ENCODE results near the gene LTA4H.
"Not testable (repeated sequence)": the region's sequence is repeated elsewhere in the genome, so short reads cannot be mapped to it uniquely, and the experiment has no call there.

The LTA4H gene

DNA sequence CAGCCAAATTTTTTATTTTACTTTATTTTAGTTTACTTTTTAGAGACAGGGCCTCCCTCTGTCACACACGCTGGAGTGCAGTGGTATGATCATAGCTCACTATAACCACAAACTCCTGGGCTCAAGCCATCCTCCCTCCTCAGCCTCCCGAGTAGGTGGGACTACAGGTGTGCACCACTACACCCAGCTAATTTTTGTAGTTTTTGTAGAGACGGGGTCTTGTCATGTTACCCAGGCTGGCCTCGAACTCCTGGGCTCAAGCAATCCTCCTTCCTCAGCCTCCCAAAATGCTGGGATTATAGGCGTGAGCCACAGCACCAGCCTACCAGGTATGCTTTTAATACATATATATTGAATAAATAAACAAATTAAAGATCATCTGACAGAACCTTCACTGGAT, 32.7 kb upstream of the LTA4H start:
- H3K9me3 ChIP-seq (ENCODE audit: low read length) = no peaks in the 10 kb centered on the region
- H3K4me1 ChIP-seq (ENCODE audit: insufficient read depth, low read length) = peaks cover 2% of the 10 kb centered on the region
- no peaks in the 10 kb centered on the region for H3K36me3 ChIP-seq (ENCODE audit: insufficient read depth, low read length)
- no peak overlapping the region for H3K4me3 ChIP-seq (ENCODE audit: low read length)
- H2AFZ ChIP-seq (ENCODE audit: low read depth, low read length) = no peak overlapping the region
- no peaks in the 10 kb centered on the region for H3K27me3 ChIP-seq (ENCODE audit: insufficient read depth, low read length)

DNA sequence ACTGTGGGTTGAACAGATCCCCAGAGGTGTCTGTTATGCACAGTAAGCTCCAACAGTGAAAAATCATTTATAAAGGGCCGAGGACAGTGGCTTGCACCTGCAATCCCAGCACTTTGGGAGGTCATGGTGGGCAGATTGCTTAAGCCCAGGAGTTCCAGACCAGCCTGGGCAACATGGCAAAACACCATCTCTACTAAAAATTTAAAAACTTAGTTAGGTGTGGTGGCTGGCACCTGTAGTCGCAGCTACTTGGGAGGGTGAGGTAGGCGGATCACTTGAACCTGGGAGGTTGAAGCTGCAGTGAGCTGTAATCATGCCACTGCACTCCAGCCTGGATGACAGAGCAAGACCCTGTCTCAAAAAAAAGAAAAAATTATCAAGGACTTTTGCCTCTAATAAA, 30.4 kb upstream of the LTA4H start:
- not testable (repeated sequence) for H3K4me1 ChIP-seq (ENCODE audit: insufficient read depth, low read length); H2AFZ ChIP-seq (ENCODE audit: low read depth, low read length)

DNA sequence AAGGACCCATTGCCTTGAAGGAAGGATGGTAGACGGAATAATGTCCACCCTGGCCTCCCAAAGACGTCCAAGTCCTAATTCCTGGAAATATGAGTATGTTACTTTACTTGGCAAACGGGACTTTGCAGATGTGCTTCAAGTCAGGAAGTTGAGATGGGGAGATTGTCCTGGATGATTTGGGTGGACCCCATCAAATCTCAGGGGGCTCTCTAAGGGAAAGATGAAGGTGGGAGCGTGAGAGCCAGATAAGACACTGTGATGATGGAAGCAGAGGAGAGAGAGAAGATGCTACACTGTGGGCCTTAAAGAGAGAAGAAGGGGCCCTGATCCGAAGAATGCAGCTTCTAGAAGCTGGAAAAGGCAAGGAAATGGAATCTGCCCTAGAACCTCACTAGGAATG, 29.6 kb upstream of the LTA4H start:
- H3K36me3 ChIP-seq (ENCODE audit: insufficient read depth, low read length) = no peaks in the 10 kb centered on the region
- no peaks in the 10 kb centered on the region for H3K27me3 ChIP-seq (ENCODE audit: insufficient read depth, low read length)
- no peak overlapping the region for H2AFZ ChIP-seq (ENCODE audit: low read depth, low read length)
- no peaks in the 10 kb centered on the region for H3K9me3 ChIP-seq (ENCODE audit: low read length)
- no peak overlapping the region for H3K4me3 ChIP-seq (ENCODE audit: low read length)
- no peaks in the 10 kb centered on the region for H3K4me1 ChIP-seq (ENCODE audit: insufficient read depth, low read length)

More for the DNA sequence above, 30.4 kb upstream of the LTA4H start:
- H3K4me3 ChIP-seq (ENCODE audit: low read length); H3K36me3 ChIP-seq (ENCODE audit: insufficient read depth, low read length); H3K9me3 ChIP-seq (ENCODE audit: low read length); H3K27me3 ChIP-seq (ENCODE audit: insufficient read depth, low read length): not testable (repeated sequence)

DNA sequence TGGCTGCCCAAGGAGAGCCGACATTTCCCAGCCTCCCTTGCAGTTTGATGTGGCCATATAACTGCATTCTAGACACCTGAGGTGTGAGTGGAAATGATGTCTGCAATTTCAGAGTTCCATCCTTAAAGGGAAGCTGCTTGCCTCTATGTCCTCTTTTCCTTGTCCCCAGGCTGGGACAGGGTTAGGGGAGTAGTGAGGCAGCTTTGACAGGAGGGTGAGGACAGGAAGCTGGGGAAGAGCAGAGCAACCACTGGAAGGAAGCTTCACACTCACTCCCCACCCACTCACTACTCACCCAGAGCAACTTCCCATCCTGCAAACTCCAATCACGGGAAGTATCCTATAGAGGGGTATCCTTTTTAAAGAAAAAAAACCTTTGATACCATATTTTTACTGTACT, 28.9 kb upstream of the LTA4H start:
- Histone ChIP-seq H3K4me1 (ENCODE audit: insufficient read depth, low read length) (no peaks in the 10 kb centered on the region), H3K9me3 (ENCODE audit: low read length) (no peaks in the 10 kb centered on the region), H2AFZ (ENCODE audit: low read depth, low read length) (no peak overlapping the region), H3K27me3 (ENCODE audit: insufficient read depth, low read length) (no peaks in the 10 kb centered on the region), H3K36me3 (ENCODE audit: insufficient read depth, low read length) (no peaks in the 10 kb centered on the region), H3K4me3 (ENCODE audit: low read length) (no peak overlapping the region)

DNA sequence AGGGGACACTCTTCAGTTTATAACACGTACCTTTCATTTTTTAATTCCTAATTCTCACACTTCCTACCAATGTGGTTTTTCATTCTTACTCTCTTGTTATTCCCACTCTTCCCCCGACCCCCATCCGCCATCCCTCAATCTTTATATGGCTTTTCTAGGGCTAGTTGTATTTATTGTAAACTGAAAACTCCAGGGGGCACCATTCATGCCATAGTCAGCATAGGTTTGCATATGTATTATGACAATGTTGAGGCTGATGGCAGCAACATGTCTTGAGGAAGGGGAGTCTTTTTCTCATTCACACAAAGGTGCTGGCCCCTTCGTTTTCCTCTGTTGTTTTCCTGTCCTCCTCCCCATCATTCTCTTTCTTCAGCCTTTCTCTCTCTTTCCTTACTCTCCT, 27.7 kb upstream of the LTA4H start:
- H3K4me1 ChIP-seq (ENCODE audit: insufficient read depth, low read length) = no peaks in the 10 kb centered on the region
- H3K36me3 ChIP-seq (ENCODE audit: insufficient read depth, low read length) = no peaks in the 10 kb centered on the region
- no peaks in the 10 kb centered on the region for H3K9me3 ChIP-seq (ENCODE audit: low read length)
- no peak overlapping the region for H3K4me3 ChIP-seq (ENCODE audit: low read length)
- no peak overlapping the region for H2AFZ ChIP-seq (ENCODE audit: low read depth, low read length)
- no peaks in the 10 kb centered on the region for H3K27me3 ChIP-seq (ENCODE audit: insufficient read depth, low read length)

DNA sequence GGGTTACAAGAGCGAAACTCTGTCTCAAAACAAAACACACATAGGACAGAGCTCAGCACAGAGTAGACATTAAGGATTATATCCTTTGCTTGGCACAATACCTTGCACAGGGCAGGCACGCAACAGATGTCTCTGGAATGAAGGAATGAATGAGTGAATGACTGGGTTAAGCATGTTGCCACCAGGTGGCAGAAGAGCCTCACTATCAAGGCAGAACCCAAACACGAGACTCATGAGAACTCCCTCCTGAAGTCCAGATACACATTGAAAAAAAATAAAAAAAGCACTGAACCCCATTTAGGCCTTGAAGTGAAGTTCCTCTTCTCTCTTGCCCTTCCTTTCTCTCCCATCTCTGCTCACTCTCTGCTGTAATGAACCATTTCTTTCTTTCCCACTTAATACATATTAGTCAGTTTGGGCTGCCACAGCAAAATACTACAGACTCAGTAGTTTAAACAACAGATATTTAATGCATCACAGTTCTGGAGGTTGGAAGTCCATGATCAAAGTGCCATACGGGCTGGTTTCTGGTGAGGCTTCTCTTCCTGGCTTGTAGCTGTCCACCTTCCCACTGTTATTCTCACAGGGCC, 26.6 kb upstream of the LTA4H start:
- H2AFZ ChIP-seq (ENCODE audit: low read depth, low read length) = no peak overlapping the region
- H3K4me3 ChIP-seq (ENCODE audit: low read length) = no peak overlapping the region
- no peaks in the 10 kb centered on the region for H3K4me1 ChIP-seq (ENCODE audit: insufficient read depth, low read length)
- peaks cover 1% of the 10 kb centered on the region for H3K9me3 ChIP-seq (ENCODE audit: low read length)
- H3K36me3 ChIP-seq (ENCODE audit: insufficient read depth, low read length) = no peaks in the 10 kb centered on the region
- H3K27me3 ChIP-seq (ENCODE audit: insufficient read depth, low read length) = no peaks in the 10 kb centered on the region

DNA sequence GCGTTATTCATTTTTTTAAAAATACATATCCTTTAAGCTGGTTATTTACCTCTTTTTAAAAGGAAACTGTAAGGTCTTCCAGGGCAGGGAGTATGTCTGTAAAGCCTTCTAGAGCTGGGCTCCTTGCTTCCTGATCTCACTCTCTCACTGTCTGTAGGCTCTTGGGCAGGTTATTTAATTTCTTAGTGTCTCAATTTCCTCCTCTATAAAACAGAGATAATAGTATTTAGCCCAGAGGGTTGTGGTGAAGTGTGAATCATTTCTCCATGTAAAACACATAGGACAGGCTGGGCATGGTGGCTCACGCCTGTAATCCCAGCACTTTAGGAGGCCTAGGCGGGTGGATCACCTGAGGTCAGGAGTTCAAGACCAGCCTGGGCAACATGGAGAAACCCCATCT, 25.9 kb upstream of the LTA4H start:
- Histone ChIP-seq H3K9me3 (ENCODE audit: low read length) (peaks cover 2% of the 10 kb centered on the region), H2AFZ (ENCODE audit: low read depth, low read length) (no peak overlapping the region), H3K36me3 (ENCODE audit: insufficient read depth, low read length) (no peaks in the 10 kb centered on the region), H3K4me3 (ENCODE audit: low read length) (no peak overlapping the region), H3K4me1 (ENCODE audit: insufficient read depth, low read length) (no peaks in the 10 kb centered on the region), H3K27me3 (ENCODE audit: insufficient read depth, low read length) (no peaks in the 10 kb centered on the region)

DNA sequence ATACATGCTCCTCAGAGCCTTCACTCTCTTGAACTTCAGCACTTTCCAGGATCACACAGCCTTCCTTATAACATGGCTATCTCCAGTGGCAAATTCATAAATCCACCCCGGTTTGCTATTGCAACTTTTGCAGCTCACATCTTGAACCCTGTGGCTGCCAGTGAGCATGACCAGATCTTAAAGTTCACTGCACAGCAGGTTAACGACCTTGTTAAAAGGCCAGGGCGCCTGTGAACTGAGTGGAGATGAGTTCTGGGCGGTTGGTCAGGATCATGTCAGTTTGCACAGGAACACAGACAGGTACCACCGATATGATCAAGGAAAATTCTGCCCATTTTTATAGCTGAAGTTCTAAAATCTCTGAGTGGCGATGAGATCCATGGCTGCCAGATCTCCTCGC, 24.7 kb upstream of the LTA4H start:
- Histone ChIP-seq H3K9me3 (ENCODE audit: low read length) (peaks cover 3% of the 10 kb centered on the region), H3K36me3 (ENCODE audit: insufficient read depth, low read length) (no peaks in the 10 kb centered on the region), H3K4me1 (ENCODE audit: insufficient read depth, low read length) (no peaks in the 10 kb centered on the region), H3K4me3 (ENCODE audit: low read length) (no peak overlapping the region), H3K27me3 (ENCODE audit: insufficient read depth, low read length) (no peaks in the 10 kb centered on the region), H2AFZ (ENCODE audit: low read depth, low read length) (no peak overlapping the region)

DNA sequence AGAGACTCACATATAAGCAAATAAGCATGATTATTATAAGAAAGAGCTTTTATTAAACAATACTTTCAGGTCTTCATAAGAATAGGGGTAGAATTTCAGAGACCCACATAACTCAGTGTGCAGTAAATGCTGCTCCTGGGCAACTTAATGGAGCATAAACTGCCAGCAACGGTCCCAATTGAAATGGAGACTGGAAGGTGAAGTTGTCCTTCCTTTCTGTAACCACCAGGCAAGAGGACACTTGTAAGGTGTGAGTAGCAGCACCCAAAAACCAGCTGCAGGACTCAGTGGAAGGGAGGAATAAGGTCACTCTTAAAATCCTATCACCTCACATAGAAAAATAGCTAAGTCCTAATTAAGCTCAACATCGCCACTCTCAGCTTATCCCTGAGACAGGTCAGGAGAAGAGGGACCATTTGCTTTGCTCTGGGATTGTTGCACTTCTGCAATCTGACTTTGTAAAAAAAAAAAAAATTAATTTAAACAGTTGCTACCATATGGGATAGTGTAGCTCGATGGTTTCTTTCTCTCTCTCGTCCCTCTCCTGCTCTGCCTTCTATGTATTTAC, 22.7 kb upstream of the LTA4H start:
- H3K9me3 ChIP-seq (ENCODE audit: low read length) = peaks cover 3% of the 10 kb centered on the region
- H3K4me3 ChIP-seq (ENCODE audit: low read length) = no peak overlapping the region
- H3K36me3 ChIP-seq (ENCODE audit: insufficient read depth, low read length) = no peaks in the 10 kb centered on the region
- H2AFZ ChIP-seq (ENCODE audit: low read depth, low read length) = no peak overlapping the region
- H3K27me3 ChIP-seq (ENCODE audit: insufficient read depth, low read length) = no peaks in the 10 kb centered on the region
- H3K4me1 ChIP-seq (ENCODE audit: insufficient read depth, low read length) = peaks cover 11% of the 10 kb centered on the region

DNA sequence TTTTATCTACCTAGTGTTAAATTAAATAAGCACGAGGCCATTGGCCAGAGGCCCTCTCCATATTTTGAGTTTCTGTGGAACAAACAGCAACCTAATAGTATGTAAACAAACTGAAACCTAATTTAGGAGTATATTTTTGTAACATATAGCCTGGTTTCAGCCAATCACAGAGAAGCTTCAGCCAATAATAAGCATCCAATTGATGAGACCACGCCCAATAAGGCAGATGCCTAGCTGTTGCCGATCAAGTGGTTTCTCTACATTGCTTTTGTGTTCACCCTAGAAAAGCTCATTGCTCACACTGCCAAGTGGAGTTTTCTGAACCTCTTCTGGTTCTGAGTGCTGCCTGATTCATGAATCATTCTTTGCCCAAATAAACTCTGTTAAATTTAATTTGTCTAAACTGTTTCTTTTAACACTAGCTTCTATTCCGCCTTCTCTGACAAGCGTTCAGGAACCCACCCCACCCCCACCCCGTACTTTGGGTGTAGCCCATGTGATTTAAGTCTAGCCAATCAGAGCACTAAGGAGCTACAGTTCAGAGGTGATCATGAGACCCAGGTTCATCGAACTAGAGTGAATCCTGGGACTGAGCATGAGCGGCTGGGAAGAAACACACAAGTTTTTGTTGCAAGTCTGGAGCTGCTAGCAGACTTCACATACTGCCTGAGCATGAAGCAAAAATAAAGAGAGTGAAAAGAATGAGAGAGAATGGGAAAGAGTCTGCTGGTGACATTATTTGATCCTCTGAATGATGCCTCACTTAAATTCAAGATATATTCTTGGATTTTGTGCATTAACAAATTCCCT, 21.5 kb upstream of the LTA4H start:
- H3K36me3 ChIP-seq (ENCODE audit: insufficient read depth, low read length) = no peaks in the 10 kb centered on the region
- H3K4me3 ChIP-seq (ENCODE audit: low read length) = no peak overlapping the region
- peaks cover 11% of the 10 kb centered on the region for H3K4me1 ChIP-seq (ENCODE audit: insufficient read depth, low read length)
- H3K27me3 ChIP-seq (ENCODE audit: insufficient read depth, low read length) = no peaks in the 10 kb centered on the region
- H3K9me3 ChIP-seq (ENCODE audit: low read length) = peaks cover 5% of the 10 kb centered on the region
- no peak overlapping the region for H2AFZ ChIP-seq (ENCODE audit: low read depth, low read length)

DNA sequence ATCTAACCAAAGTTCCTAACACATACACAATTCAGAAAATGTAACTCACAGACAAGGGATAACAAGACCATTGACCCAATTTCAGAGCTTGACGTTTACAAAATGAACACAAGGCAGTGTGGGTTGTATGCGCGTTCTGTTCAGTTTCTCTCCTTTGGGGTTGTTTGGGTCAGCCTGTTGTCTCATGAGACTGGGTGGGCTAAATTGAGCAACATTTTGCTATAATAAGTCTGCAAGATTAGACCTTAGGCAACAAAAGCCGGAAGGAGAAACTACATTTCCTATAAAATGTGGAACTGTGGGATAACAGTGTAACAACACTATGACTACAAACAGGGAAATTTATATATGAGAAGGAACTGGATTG, 18.8 kb upstream of the LTA4H start:
- Histone ChIP-seq H3K4me3 (ENCODE audit: low read length) (no peak overlapping the region), H3K36me3 (ENCODE audit: insufficient read depth, low read length) (no peaks in the 10 kb centered on the region), H3K9me3 (ENCODE audit: low read length) (peaks cover 7% of the 10 kb centered on the region), H2AFZ (ENCODE audit: low read depth, low read length) (no peak overlapping the region), H3K4me1 (ENCODE audit: insufficient read depth, low read length) (peaks cover 11% of the 10 kb centered on the region), H3K27me3 (ENCODE audit: insufficient read depth, low read length) (no peaks in the 10 kb centered on the region)

DNA sequence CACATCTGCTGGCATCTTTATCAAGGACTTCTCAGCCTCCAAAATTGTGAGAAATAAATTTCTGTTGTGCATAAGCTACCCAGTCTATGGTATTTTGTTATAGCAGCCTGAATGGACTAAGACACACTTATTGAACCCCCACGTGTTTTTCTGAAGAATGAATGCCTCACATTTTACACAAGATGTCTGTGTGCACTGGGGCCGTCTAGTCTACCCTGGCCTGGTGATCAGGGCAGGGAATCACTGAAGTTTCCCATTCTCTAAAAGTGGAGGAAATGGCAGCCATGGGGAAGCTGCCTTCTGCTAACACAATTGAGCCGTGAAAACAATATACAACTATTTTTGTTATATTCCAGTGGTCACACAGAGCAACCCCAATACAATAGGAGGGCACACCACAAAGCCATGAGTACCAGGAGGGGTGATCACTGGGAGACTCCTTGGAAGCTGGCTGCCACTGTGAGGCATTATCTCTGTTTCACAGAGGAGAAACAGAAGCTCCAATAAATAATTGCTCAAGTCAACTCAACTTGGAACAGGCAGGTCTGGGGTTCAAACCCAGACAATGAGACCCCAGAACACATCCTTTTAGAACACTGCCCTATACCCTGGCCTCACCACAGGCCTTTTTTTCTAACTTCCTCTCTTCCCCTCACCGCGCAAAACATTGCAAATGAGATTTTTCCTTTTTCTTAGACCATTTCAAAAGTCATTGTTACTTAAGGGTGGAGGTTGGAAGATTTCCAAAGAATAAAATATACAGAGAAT, 18.3 kb upstream of the LTA4H start:
- Histone ChIP-seq H3K4me3 (ENCODE audit: low read length) (no peak overlapping the region), H3K4me1 (ENCODE audit: insufficient read depth, low read length) (peaks cover 11% of the 10 kb centered on the region), H2AFZ (ENCODE audit: low read depth, low read length) (no peak overlapping the region), H3K36me3 (ENCODE audit: insufficient read depth, low read length) (no peaks in the 10 kb centered on the region), H3K9me3 (ENCODE audit: low read length) (peaks cover 7% of the 10 kb centered on the region), H3K27me3 (ENCODE audit: insufficient read depth, low read length) (no peaks in the 10 kb centered on the region)

DNA sequence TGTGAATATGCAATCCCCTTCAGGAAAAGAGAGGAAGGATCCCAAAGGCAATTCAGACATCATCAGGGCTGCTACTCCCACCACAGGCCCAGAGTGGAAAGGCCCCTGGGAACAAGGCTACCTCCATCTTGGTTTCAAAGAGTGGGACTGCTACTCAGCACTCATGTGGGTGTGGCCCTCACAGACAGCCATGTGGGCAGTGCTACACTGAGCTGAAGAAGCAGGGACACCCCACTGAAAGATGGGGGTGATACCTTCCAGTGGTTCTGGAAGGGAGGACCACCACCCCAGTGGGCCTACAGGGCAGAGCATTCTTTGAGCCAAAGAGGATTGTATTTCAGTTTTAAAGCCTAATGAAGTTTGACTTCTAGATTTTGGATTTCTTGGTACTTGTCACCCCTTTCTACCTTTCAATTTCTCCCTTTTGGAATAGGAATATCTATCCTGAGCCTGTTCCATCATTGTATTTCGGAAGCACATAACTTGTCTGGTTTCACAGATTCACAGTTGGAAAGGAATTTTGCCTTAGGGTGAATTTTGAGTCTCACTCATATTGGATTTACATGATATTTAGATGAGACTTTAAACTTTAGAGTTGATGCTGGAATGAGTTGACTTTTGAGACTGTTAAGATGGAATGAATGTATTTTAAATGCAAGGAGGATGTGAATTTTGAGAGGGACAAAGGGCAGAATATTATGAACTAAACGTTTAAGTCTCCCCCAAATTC, 16.5 kb upstream of the LTA4H start:
- H2AFZ ChIP-seq (ENCODE audit: low read depth, low read length) = no peak overlapping the region
- H3K4me3 ChIP-seq (ENCODE audit: low read length) = no peak overlapping the region
- H3K27me3 ChIP-seq (ENCODE audit: insufficient read depth, low read length) = no peaks in the 10 kb centered on the region
- no peaks in the 10 kb centered on the region for H3K36me3 ChIP-seq (ENCODE audit: insufficient read depth, low read length)
- peaks cover 6% of the 10 kb centered on the region for H3K9me3 ChIP-seq (ENCODE audit: low read length)
- H3K4me1 ChIP-seq (ENCODE audit: insufficient read depth, low read length) = peaks cover 11% of the 10 kb centered on the region
